HL-60 (cell line): ENCODE measurements around the gene MAPK11.

Experiments used
- DNase-seq, 2 experiments: peaks; one replicate each; pipeline ENCODE4 v3.0.0-alpha.2; 2010 to 2020; ENCODE audit warnings: low read depth in 1 of 2, low spot score in 1 of 2
- H3K27ac ChIP-seq: fragments of 250-450 bp; sonication (Bioruptor Pico); replicated peaks from 2 replicates; pipeline ENCODE4 v1.5.1; 2020; ENCODE audit warnings: mild to moderate bottlenecking, moderate library complexity
- H3K27me3 ChIP-seq: fragments of 250-450 bp; sonication (Bioruptor Pico); 2 replicates; pipeline ENCODE4 v1.5.1; 2021; ENCODE audit warnings: mild to moderate bottlenecking, moderate library complexity; ENCODE audit not compliant: insufficient read depth, poor library complexity, severe bottlenecking
- H3K4me3 ChIP-seq: replicated peaks from 2 replicates; pipeline ENCODE4 v1.5.1; 2011; ENCODE audit warnings: mild to moderate bottlenecking, control low read depth, low read length; ENCODE audit not compliant: insufficient read depth
- CTCF ChIP-seq: IDR thresholded peaks from one replicate; pipeline ENCODE4 v1.5.1; 2011; ENCODE audit warnings: low read length, control low read depth, inconsistent platforms; ENCODE audit not compliant: insufficient read depth
- GABPA ChIP-seq: IDR thresholded peaks from 2 replicates; pipeline ENCODE4 v1.6.1; 2012; ENCODE audit warnings: low read depth
- POLR2AphosphoS5 ChIP-seq: IDR thresholded peaks from 2 replicates; pipeline ENCODE4 v1.6.1; 2012; ENCODE audit warnings: low read depth
- SPI1 ChIP-seq: IDR thresholded peaks from 2 replicates; pipeline ENCODE4 v1.6.1; 2012; ENCODE audit warnings: low read depth, mild to moderate bottlenecking, borderline replicate concordance
- TF ChIP-seq, protein P1 (sequence below): IDR thresholded peaks from 2 replicates; pipeline ENCODE4 v1.6.1; 2012; ENCODE audit warnings: low read depth; ENCODE audit not compliant: insufficient replicate concordance

Gene MAPK11

GRCh38 chr22:50255607-50256006, 14.6 kb downstream of the MAPK11 start:
- Histone ChIP-seq H3K27ac (no peak overlapping the region), H3K27me3 (no peaks in the 10 kb centered on the region), H3K4me3 (no peak overlapping the region)
- DNase-seq: no peak
- TF ChIP-seq, protein P1, sequence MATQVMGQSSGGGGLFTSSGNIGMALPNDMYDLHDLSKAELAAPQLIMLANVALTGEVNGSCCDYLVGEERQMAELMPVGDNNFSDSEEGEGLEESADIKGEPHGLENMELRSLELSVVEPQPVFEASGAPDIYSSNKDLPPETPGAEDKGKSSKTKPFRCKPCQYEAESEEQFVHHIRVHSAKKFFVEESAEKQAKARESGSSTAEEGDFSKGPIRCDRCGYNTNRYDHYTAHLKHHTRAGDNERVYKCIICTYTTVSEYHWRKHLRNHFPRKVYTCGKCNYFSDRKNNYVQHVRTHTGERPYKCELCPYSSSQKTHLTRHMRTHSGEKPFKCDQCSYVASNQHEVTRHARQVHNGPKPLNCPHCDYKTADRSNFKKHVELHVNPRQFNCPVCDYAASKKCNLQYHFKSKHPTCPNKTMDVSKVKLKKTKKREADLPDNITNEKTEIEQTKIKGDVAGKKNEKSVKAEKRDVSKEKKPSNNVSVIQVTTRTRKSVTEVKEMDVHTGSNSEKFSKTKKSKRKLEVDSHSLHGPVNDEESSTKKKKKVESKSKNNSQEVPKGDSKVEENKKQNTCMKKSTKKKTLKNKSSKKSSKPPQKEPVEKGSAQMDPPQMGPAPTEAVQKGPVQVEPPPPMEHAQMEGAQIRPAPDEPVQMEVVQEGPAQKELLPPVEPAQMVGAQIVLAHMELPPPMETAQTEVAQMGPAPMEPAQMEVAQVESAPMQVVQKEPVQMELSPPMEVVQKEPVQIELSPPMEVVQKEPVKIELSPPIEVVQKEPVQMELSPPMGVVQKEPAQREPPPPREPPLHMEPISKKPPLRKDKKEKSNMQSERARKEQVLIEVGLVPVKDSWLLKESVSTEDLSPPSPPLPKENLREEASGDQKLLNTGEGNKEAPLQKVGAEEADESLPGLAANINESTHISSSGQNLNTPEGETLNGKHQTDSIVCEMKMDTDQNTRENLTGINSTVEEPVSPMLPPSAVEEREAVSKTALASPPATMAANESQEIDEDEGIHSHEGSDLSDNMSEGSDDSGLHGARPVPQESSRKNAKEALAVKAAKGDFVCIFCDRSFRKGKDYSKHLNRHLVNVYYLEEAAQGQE: no peak
- TF ChIP-seq GABPA: no peak

DNA sequence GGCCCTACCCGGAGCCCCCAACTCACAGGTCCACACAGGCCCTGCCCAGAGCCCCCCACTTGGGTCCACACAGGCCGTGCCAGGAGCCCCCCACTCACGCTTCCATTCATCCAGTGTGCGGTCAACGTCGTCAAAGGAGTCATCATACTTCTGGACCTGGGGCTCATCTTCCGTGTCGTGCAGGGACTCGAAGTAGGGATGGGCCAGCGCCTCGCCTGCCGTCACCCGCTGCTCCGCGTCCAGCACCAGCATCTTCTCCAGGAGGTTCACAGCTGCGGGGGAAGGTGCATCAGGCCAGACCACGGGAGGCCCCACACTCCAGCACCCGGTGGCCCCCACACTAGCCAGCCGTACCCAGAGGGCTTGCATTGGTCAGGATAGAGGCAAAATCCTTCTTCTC, 15.1 kb downstream of the MAPK11 start:
- DNase-seq: no peak
- no peak overlapping the region for H3K27ac ChIP-seq
- no peaks in the 10 kb centered on the region for H3K27me3 ChIP-seq
- no peak overlapping the region for H3K4me3 ChIP-seq
- no peak for TF ChIP-seq CTCF
- no peak for TF ChIP-seq GABPA
- no peak for TF ChIP-seq SPI1
- TF ChIP-seq, protein P1: no peak
- TF ChIP-seq POLR2AphosphoS5: no peak

GRCh38 chr22:50253941-50254340, 16.2 kb downstream of the MAPK11 start:
- Histone ChIP-seq H3K27ac (no peak overlapping the region), H3K4me3 (no peak overlapping the region), H3K27me3 (no peaks in the 10 kb centered on the region)
- no peak for DNase-seq
- TF ChIP-seq POLR2AphosphoS5 (no peak), SPI1 (no peak), GABPA (no peak), CTCF (no peak)
- TF ChIP-seq, protein P1: no peak
